HEK293 (cell line): ENCODE measurements around the gene PTPN3.

Source experiments
- CTCF ChIA-PET: fragments of 350-600 bp; formaldehyde crosslinking; extraction: SDS; loops from one replicate; lab custom pipeline; 2021; ENCODE audit warnings: antibody characterized with exemption; lab: Yijun Ruan, JAX
- POLR2A ChIA-PET: fragments of 300-600 bp; formaldehyde crosslinking; extraction: SDS; loops from one replicate; lab custom pipeline; 2020; ENCODE audit warnings: antibody characterized with exemption, inconsistent platforms; lab: Yijun Ruan, JAX
- H3K27ac ChIP-seq: fragments of 200-500 bp; sonication (Bioruptor generic); 2 replicates; pipeline ENCODE4 v1.5.1; 2014; ENCODE audit warnings: low read depth, low read length, control low read depth, inconsistent platforms; ENCODE audit errors: extremely low read depth
- H3K36me3 ChIP-seq, 2 experiments: fragments of 200-500 bp in 1 of 2; sonication (Bioruptor generic) in 1 of 2; 1 replicate in 1 of 2; 2 replicates in 1 of 2; pipeline ENCODE4 v1.5.1; 2014 to 2017; ENCODE audit warnings: inconsistent platforms in 2 of 2, low read length in 2 of 2; ENCODE audit not compliant: control insufficient read depth in 2 of 2, insufficient read depth in 1 of 2
- H3K4me1 ChIP-seq: fragments of 200-500 bp; sonication (Bioruptor generic); 2 replicates; pipeline ENCODE4 v1.5.1; 2014; ENCODE audit warnings: mild to moderate bottlenecking, low read length, inconsistent platforms; ENCODE audit not compliant: control insufficient read depth, insufficient read depth
- H3K4me3 ChIP-seq: 2 replicates; pipeline ENCODE4 v1.5.1; 2011; ENCODE audit warnings: low read depth, mild to moderate bottlenecking, control low read depth, low read length, moderate library complexity
- H3K9me3 ChIP-seq: fragments of 200-500 bp; sonication (Bioruptor generic); 2 replicates; pipeline ENCODE4 v1.5.1; 2014; ENCODE audit warnings: low read depth, low read length, inconsistent platforms; ENCODE audit not compliant: control insufficient read depth, insufficient read depth
- AEBP2 ChIP-seq: fragments of 450-650 bp; formaldehyde crosslinking; IDR thresholded peaks from 2 replicates; pipeline ENCODE4 v1.5.1; 2016; ENCODE audit warnings: missing biosample characterization, missing genetic modification characterization, borderline replicate concordance
- RBAK ChIP-seq: fragments of 450-650 bp; formaldehyde crosslinking; IDR thresholded peaks from 2 replicates; pipeline ENCODE4 v1.5.1; 2016; ENCODE audit warnings: missing biosample characterization, missing genetic modification characterization
- SALL2 ChIP-seq: fragments of 450-650 bp; formaldehyde crosslinking; IDR thresholded peaks from 2 replicates; pipeline ENCODE4 v1.5.0; 2017; ENCODE audit warnings: missing biosample characterization, mild to moderate bottlenecking, missing genetic modification characterization, borderline replicate concordance
- TRIM28 ChIP-seq: IDR thresholded peaks from 2 replicates; pipeline ENCODE4 v1.6.1; 2011; ENCODE audit warnings: low read length, control low read depth, borderline replicate concordance
- YY1 ChIP-seq: fragments of 450-650 bp; formaldehyde crosslinking; IDR thresholded peaks from 2 replicates; pipeline ENCODE4 v1.5.1; 2018; ENCODE audit warnings: missing biosample characterization, missing genetic modification characterization
- ZFHX2 ChIP-seq: fragments of 450-650 bp; formaldehyde crosslinking; conservative IDR thresholded peaks from 2 replicates; pipeline ENCODE4 v1.5.1; 2016; ENCODE audit warnings: missing biosample characterization, missing genetic modification characterization
- ZNF214 ChIP-seq: fragments of 450-650 bp; formaldehyde crosslinking; IDR thresholded peaks from 2 replicates; pipeline ENCODE4 v1.5.1; 2017; ENCODE audit warnings: missing biosample characterization, mild to moderate bottlenecking, missing genetic modification characterization, borderline replicate concordance
- ZNF221 ChIP-seq: fragments of 450-650 bp; formaldehyde crosslinking; IDR thresholded peaks from 2 replicates; pipeline ENCODE4 v1.5.1; 2017; ENCODE audit warnings: missing biosample characterization, missing genetic modification characterization, borderline replicate concordance
- ZNF266 ChIP-seq: fragments of 450-650 bp; formaldehyde crosslinking; IDR thresholded peaks from 2 replicates; pipeline ENCODE4 v1.5.1; 2016; ENCODE audit warnings: missing biosample characterization, missing genetic modification characterization, low read depth
- ZNF280D ChIP-seq: fragments of 450-650 bp; formaldehyde crosslinking; IDR thresholded peaks from 2 replicates; pipeline ENCODE4 v1.5.1; 2016; ENCODE audit warnings: missing biosample characterization, missing genetic modification characterization
- ZNF558 ChIP-seq: fragments of 450-650 bp; formaldehyde crosslinking; IDR thresholded peaks from 2 replicates; pipeline ENCODE4 v1.5.1; 2016; ENCODE audit warnings: missing biosample characterization, missing genetic modification characterization
- ZNF561 ChIP-seq: fragments of 450-650 bp; IDR thresholded peaks from 2 replicates; pipeline ENCODE4 v1.5.1; 2018; ENCODE audit warnings: missing biosample characterization, missing genetic modification characterization, borderline replicate concordance
- ZNF639 ChIP-seq: fragments of 450-650 bp; formaldehyde crosslinking; IDR thresholded peaks from 2 replicates; pipeline ENCODE4 v1.5.1; 2016; ENCODE audit warnings: missing biosample characterization, missing genetic modification characterization
- ZNF658 ChIP-seq: fragments of 450-650 bp; formaldehyde crosslinking; IDR thresholded peaks from 2 replicates; pipeline ENCODE4; 2016; ENCODE audit warnings: missing biosample characterization, missing genetic modification characterization
- ZNF664 ChIP-seq: fragments of 450-650 bp; formaldehyde crosslinking; IDR thresholded peaks from 2 replicates; pipeline ENCODE4 v1.5.1; 2016; ENCODE audit warnings: missing biosample characterization, missing genetic modification characterization
- ZNF704 ChIP-seq: fragments of 450-650 bp; formaldehyde crosslinking; IDR thresholded peaks from 2 replicates; pipeline ENCODE4 v1.5.1; 2016; ENCODE audit warnings: missing biosample characterization, missing genetic modification characterization
- ZNF747 ChIP-seq: fragments of 450-650 bp; formaldehyde crosslinking; IDR thresholded peaks from 2 replicates; pipeline ENCODE4 v1.5.1; 2016; ENCODE audit warnings: missing biosample characterization, missing genetic modification characterization
- ZNF837 ChIP-seq: fragments of 450-650 bp; formaldehyde crosslinking; IDR thresholded peaks from 2 replicates; pipeline ENCODE4 v1.5.1; 2016; ENCODE audit warnings: missing biosample characterization, missing genetic modification characterization
- ZNF843 ChIP-seq: fragments of 450-650 bp; formaldehyde crosslinking; IDR thresholded peaks from 2 replicates; pipeline ENCODE4 v1.5.1; 2016; ENCODE audit warnings: missing biosample characterization, missing genetic modification characterization
- TF ChIP-seq, protein P1 (sequence below): fragments of 450-650 bp; formaldehyde crosslinking; IDR thresholded peaks from 2 replicates; pipeline ENCODE4 v1.5.1; 2016; ENCODE audit warnings: missing biosample characterization, missing genetic modification characterization

Gene PTPN3

GRCh38 chr9:109416135-109416706 is 81.9 kb downstream of the PTPN3 start:
- Histone ChIP-seq H3K9me3 (no peaks in the 10 kb centered on the region), H3K4me3 (no peak overlapping the region), H3K36me3 (peaks cover 0 to 48% of the 10 kb centered on the region in 2 experiments; a peak in 2 of 3 replicates), H3K4me1 (no peaks in the 10 kb centered on the region), H3K27ac (no peak overlapping the region)
- ChIA-PET POLR2A (no interaction called here), CTCF (interaction anchor here (0.9 kb wide), 1 partner anchor 23 kb away, joined by 4 read pairs; no protein-coding TSS in a partner anchor)
- no peak for TF ChIP-seq ZNF221 (tag by site-specific recombination)
- no peak for TF ChIP-seq ZNF214
- TF ChIP-seq ZNF561 (tag by site-specific recombination) = no peak
- TF ChIP-seq ZNF558 = no peak
- TF ChIP-seq SALL2 (tag by site-specific recombination) = no peak
- TF ChIP-seq ZNF664 (tag by site-specific recombination) = no peak
- TF ChIP-seq TRIM28 = no peak
- no peak for TF ChIP-seq ZNF747 (tag by site-specific recombination)
- no peak for TF ChIP-seq YY1 (tag by site-specific recombination)
- no peak for TF ChIP-seq ZNF843
- TF ChIP-seq ZNF280D (tag by site-specific recombination) = no peak
- TF ChIP-seq ZNF639 = no peak
- no peak for TF ChIP-seq ZNF704 (tag by site-specific recombination)
- TF ChIP-seq ZNF266 = no peak
- no peak for TF ChIP-seq ZFHX2 (tag by site-specific recombination)
- no peak for TF ChIP-seq RBAK
- TF ChIP-seq ZNF837 (tag by site-specific recombination) = no peak
- TF ChIP-seq, protein P1, sequence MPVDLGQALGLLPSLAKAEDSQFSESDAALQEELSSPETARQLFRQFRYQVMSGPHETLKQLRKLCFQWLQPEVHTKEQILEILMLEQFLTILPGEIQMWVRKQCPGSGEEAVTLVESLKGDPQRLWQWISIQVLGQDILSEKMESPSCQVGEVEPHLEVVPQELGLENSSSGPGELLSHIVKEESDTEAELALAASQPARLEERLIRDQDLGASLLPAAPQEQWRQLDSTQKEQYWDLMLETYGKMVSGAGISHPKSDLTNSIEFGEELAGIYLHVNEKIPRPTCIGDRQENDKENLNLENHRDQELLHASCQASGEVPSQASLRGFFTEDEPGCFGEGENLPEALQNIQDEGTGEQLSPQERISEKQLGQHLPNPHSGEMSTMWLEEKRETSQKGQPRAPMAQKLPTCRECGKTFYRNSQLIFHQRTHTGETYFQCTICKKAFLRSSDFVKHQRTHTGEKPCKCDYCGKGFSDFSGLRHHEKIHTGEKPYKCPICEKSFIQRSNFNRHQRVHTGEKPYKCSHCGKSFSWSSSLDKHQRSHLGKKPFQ (tag by site-specific recombination) = no peak
- TF ChIP-seq ZNF658 (tag by site-specific recombination) = no peak
- TF ChIP-seq AEBP2 (tag by site-specific recombination) = no peak
